Kidney epithelial cell (primary cell): ENCODE measurements around the gene COL9A3. TPM values are rescaled to one million over a fixed set of nuclear protein-coding genes. Genes with fewer than 3 reads are reported as not detected.

Experiments used
- DNase-seq: peaks from one replicate; pipeline ENCODE4 v3.0.0-alpha.2; 2010; ENCODE audit warnings: low read depth
- H3K27me3 ChIP-seq: 2 replicates; pipeline ENCODE4 v1.6.0; 2011; ENCODE audit warnings: low read length; ENCODE audit not compliant: control insufficient read depth, insufficient read depth
- H3K36me3 ChIP-seq: 2 replicates; pipeline ENCODE4 v1.5.1; 2011; ENCODE audit warnings: low read length; ENCODE audit not compliant: control insufficient read depth, insufficient read depth
- H3K4me3 ChIP-seq: 2 replicates; pipeline ENCODE4 v1.5.1; 2011; ENCODE audit warnings: low read depth, mild to moderate bottlenecking, control low read depth, low read length
- total RNA-seq: library from RNA; depleted of rRNA; stranded (reverse); fragments of >200 nt; gene quantifications from 2 replicates; pipeline ENCODE4 v1.2.3, GENCODE V29; 2015
- TF ChIP-seq, protein P1 (sequence below): IDR thresholded peaks from 2 replicates; pipeline ENCODE4 v1.5.1; 2011; ENCODE audit warnings: mild to moderate bottlenecking, moderate library complexity, low read length, control low read depth, inconsistent platforms; ENCODE audit not compliant: insufficient read depth, poor library complexity, severe bottlenecking

COL9A3 gene
- total RNA-seq, 1 donor from 2014 or later = 10.4 TPM

DNA sequence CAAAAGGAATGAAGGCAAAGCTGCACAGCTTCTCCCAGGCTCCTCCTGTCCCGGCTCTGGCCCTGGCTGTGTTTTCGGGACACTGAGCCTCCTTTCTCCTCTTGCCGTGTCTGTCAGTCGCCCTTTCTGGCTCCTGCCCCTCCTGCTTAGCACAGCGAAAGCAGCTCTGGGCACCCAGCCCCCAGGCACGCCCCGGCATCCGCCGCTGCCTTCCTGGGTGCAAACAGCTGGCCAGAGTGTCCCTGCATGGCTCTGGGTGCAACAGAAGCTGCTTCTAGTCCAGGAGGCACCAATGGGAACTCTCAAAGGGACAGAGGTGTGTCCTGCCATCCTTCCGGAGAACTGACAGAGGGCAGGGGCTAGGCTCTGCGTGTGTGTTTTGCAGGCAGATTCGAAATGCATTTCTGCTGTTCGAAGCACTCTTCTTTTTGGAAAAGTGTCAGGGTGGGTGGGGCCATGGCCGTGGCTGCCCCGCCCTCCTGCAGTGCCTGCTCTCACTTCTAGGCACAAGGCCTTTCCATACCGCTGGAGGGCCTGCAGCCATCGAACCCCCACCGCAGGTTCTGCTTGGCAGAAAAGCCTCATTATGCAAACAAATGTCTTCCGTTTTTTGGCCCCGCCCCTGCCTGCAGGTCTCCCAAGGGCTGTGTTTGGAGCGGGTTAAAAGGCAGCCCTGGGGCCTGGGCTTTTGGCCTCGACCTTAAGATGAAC, 15.5 kb downstream of the COL9A3 start:
- peaks cover 12% of the 10 kb centered on the region for H3K27me3 ChIP-seq
- no peak overlapping the region for H3K4me3 ChIP-seq
- H3K36me3 ChIP-seq = no peaks in the 10 kb centered on the region
- DNase-seq = no peak
- TF ChIP-seq, protein P1, sequence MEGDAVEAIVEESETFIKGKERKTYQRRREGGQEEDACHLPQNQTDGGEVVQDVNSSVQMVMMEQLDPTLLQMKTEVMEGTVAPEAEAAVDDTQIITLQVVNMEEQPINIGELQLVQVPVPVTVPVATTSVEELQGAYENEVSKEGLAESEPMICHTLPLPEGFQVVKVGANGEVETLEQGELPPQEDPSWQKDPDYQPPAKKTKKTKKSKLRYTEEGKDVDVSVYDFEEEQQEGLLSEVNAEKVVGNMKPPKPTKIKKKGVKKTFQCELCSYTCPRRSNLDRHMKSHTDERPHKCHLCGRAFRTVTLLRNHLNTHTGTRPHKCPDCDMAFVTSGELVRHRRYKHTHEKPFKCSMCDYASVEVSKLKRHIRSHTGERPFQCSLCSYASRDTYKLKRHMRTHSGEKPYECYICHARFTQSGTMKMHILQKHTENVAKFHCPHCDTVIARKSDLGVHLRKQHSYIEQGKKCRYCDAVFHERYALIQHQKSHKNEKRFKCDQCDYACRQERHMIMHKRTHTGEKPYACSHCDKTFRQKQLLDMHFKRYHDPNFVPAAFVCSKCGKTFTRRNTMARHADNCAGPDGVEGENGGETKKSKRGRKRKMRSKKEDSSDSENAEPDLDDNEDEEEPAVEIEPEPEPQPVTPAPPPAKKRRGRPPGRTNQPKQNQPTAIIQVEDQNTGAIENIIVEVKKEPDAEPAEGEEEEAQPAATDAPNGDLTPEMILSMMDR = no peak

DNA sequence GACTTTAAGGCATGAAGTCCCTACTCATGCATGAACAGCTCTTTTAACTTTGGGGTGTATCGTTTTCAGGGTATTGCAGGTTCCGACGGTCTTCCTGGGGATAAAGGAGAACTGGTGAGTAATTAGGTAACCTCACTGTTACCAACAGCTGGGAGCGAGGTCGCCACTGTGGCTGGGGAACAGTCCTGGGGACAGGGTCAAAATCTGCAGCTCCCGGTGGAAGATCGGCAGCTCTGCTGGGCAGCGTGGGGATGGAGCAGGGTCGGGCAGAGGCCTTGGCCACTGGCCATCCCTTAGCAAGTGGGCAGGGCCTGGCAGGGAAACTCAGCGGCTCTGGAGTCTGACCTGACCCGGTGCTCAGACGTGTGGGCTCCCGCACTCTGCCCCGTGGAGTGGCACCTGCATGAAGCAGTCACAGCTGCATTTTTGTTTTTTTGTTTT, 16.1 kb downstream of the COL9A3 start:
- TF ChIP-seq, protein P1 = no peak
- H3K4me3 ChIP-seq = no peak overlapping the region
- DNase-seq = no peak
- no peaks in the 10 kb centered on the region for H3K36me3 ChIP-seq
- peaks cover 8% of the 10 kb centered on the region for H3K27me3 ChIP-seq

DNA sequence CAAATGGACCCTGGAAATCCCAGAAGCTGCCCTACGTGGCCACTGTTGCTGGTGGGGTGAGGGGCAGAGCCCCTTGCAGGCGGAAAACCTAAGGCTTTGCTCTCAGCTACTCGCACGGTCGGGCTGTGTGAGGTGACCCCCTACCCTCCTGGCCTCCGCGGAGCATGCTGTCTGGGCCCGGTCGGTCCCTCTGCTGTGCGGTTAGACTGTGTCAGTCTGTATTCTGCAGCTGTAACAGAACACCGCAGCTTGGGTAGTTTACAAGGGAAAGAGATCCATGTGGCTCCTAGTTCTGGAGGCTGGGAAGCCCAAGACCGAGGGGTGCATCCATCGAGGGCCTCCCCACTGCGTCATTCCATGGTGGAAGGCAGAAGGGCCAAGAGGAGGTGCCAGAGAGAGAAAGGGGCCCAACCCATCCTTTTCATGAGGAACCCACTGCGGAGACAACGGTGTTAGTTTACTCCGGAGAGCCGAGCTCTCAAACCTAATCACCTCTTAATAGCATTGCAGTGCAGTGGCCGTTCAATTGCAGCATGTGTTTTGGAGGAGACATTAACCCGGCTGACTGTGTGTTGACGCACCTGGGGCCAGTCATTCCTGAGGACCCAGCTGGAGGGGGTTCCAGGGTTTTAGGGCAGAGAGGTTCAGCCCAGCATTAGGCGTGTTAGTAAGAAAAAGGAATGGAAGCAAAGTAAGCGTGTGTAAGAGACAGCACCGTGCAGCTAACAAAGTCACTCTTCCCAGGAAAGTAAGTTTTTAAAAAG, 18.3 kb downstream of the COL9A3 start:
- Histone ChIP-seq H3K4me3 (no peak overlapping the region), H3K27me3 (peaks cover 8% of the 10 kb centered on the region), H3K36me3 (no peaks in the 10 kb centered on the region)
- no peak for DNase-seq
- TF ChIP-seq, protein P1 = no peak

DNA sequence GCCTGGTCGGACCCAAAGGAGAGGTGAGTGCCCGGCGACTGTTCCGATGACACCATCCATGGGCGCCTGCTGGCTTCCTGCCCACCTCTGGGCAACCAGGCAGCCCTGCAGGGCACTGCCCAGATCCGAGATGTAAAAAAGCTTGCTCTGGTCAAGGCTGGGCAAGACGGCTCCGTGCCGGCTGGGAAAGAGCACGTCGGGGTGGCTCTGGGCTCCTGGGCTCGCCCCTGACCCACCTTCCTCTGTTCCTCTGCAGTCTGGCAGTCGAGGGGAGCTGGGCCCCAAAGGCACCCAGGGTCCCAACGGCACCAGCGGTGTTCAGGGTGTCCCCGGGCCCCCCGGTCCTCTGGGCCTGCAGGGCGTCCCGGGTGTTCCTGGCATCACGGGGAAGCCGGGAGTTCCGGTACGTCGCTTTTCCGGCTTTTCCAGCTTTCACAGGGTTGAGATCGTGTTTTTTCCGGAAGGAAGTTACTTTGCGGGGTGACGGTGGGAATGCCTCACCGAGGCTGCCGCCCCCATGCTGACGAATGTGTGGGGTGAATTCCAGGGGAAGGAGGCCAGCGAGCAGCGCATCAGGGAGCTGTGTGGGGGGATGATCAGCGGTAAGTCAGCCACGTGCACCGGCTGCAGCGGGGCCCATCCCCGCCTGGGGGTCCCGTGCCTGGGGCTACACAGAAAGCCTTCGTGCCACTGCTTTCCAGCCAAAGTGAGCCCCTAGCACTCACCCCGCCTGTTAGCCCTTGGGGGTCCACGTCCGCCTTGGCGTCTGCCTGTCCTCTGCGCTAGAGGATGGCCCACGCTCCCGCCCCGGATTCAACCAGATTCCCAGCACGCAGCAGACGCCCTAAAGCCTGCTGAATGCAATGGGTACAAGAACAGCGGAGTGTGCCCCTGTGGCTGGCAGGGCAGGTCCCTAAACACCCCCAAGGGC, 19.3 kb downstream of the COL9A3 start:
- Histone ChIP-seq H3K36me3 (no peaks in the 10 kb centered on the region), H3K4me3 (peak overlapping the region; percentile 4), H3K27me3 (peaks cover 8% of the 10 kb centered on the region)
- TF ChIP-seq, protein P1 = no peak
- DNase-seq = no peak

DNA sequence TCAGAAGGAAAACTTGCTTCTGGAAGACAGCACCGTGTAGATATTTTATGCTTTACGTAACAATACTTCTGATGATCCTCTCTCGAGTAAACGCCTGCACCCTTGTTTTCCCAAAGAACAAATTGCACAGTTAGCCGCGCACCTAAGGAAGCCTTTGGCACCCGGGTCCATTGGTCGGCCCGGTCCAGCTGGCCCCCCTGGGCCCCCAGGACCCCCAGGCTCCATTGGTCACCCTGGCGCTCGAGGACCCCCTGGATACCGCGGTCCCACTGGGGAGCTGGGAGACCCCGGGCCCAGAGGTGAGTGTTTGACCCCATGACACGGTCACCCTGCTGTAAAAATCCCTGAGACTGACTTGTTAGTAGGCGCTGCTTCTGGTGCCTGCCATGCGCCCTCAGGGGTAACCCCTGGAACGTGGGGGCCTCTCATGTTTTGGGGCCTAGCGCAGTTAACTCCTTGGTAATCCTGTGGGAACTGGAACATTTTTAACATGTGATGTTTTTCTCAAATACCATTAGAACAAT, 20.2 kb downstream of the COL9A3 start:
- H3K27me3 ChIP-seq = peaks cover 8% of the 10 kb centered on the region
- no peak overlapping the region for H3K4me3 ChIP-seq
- TF ChIP-seq, protein P1 = no peak
- DNase-seq = no peak
- no peaks in the 10 kb centered on the region for H3K36me3 ChIP-seq
